Stimulated activated CD8-positive, alpha-beta memory T cell treated with anti-CD3 and anti-CD28 coated beads, Interleukin-2, amount 100 ng/mL, for 48 hours (primary cell): ENCODE measurements around the gene ZNF44.

Source experiments
- DNase-seq, 2 donors: peaks; one replicate each; pipeline ENCODE4 v3.0.0-alpha.2; 2020; ENCODE audit warnings: low read depth in 2 of 2

ZNF44 gene

GRCh38 chr19:12261554-12261953, 33.1 kb downstream of the ZNF44 start:
- no peak for DNase-seq

- no peak for DNase-seq
Measured at GRCh38 chr19:12260861-12261260, 33.8 kb downstream of the ZNF44 start.

- no peak for DNase-seq
Measured at GRCh38 chr19:12260236-12260635, 34.4 kb downstream of the ZNF44 start.

- no peak for DNase-seq
Measured at GRCh38 chr19:12255372-12255771, 39.3 kb downstream of the ZNF44 start.

GRCh38 chr19:12247644-12248222, 47.0 kb downstream of the ZNF44 start:
- DNase-seq, result no peak

DNA sequence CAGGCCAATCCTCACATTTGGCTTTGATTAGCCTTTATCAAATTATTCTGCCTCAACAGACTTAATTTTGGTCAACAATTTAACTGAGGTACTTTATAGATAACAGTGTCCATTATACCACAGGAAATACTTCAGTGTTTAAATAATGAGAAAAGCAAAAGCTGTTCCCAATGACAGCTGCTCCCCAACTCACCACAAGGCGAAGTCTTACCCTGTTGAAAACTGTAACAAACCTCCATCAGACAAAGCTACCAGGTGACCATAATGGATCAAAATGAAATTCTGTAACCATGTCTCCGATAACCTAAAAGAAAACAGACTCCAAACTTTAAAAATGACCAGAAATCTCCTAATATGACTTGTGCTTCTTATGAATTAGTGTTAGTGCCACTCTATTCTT, 50.3 kb downstream of the ZNF44 start:
- DNase-seq, result no peak

- no peak for DNase-seq
Measured at GRCh38 chr19:12237143-12237839, 57.4 kb downstream of the ZNF44 start.

DNA sequence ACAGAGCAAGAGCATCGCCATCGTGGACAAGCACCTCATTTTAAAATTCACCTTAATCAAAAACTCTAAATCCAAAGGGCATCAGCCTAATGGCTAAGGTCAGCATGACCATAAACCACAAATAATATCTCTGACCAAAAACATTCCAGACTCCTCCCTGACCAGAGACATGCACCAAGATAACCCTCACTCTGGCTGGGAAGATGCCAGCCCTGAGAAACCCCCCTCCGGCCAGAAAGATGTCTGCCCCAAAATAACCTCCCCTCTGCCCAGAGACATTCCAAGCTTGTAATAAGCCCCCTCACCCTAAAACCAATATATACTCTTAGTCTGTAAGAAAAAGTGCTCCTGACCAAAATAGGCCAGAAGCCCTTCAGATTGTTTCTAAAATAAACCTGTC, 61.7 kb downstream of the ZNF44 start:
- no peak for DNase-seq

- no peak for DNase-seq
Measured at GRCh38 chr19:12230751-12231733, 63.6 kb downstream of the ZNF44 start.

DNA sequence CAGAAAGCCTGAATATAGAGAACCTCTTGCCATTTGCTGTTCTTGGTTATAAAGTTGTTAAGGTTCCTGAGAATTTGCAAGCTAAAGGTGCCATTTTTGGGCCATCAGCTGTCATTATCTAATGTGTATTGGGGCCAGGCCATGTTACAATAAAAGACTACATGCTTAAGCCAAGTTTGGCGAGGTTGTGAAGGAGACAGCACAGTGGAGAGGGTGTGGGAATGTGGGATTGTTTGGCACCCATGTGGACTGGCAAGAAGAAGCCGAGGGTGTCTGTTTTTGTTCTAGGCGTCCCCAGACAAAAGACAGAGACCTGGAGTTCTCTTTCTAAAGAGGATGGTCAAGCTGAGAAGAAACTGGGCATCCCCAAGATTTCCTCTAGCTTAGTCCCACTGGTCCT, 64.7 kb downstream of the ZNF44 start:
- no peak for DNase-seq

GRCh38 chr19:12224676-12225075, 70.0 kb downstream of the ZNF44 start:
- DNase-seq, result no peak

DNA sequence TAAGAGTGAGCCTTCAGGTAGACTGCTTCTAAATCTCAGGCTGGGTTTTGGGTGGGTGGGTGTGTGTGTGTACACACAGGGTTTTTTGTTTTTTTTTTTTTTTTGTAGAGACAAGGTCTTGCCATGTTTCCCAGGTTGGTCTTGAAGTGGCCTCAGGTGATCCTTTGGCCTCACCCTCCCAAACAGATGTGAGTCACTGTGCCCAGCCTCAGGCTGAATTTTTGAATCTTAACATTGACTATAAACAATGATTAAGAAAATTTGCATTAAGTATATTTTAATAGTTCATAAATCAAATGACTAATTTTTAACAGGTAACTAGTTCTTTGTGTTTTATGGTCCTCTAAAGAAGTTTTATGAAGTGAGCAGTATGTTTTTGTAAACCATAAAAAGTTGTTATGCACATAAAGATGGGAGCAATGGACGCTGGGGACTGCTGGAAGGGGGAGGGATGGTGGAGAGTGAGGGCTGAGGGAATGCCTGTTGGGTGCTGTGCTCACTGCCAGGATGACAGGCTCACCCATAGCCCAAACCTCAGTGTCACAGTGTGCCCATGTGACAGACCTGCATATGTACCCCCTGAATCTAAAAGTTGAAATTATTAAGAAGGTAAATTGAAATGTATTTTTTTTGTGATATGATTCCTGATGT, 71.6 kb downstream of the ZNF44 start:
- no peak for DNase-seq
